HG02623 (cell line): ENCODE measurements around the gene BOK.

Experiments
- ATAC-seq: cut with Tn5 transposase; IDR thresholded peaks from one replicate; pipeline ENCODE4 v1.9.1; 2021; ENCODE audit warnings: moderate library complexity; ENCODE audit not compliant: unreplicated experiment

BOK gene

GRCh38 chr2:241618829-241619228 lies 60.3 kb downstream of the BOK start:
- ATAC-seq = no peak

GRCh38 chr2:241619597-241620418 lies 61.3 kb downstream of the BOK start:
- ATAC-seq = no peak

- ATAC-seq = no peak
Measured at GRCh38 chr2:241620419-241620769, 61.8 kb downstream of the BOK start.
